ENCODE data around the gene SSBP3.
A peak's percentile ranks its signal among the peaks of the same experiment; 100 is the strongest.
"Not testable (repeated sequence)": the region's sequence is repeated elsewhere in the genome, so short reads cannot be mapped to it uniquely, and the experiment has no call there.

The SSBP3 gene

GRCh38 chr1:54347261-54347954, 58.8 kb downstream of the SSBP3 start:
- FAIRE-seq: no peak

DNA sequence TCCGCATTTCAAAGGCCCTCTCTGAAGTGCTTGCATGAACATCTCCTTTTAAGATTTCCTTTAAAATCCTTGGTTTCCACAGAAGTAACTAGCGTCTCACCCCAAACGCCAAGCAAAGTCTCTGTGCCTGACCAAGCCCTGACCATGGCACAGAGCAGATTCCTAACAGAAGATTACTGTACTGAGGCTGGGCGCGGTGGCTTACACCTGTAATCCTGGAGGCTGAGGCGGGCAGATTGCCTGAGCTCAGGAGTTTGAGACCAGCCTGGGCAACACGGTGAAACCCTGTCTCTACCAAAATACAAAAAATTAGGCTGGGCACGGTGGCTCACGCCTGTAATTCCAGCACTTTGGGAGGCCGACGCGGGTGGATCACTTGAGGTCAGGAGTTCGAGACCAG, 60.6 kb downstream of the SSBP3 start:
- not testable (repeated sequence) for FAIRE-seq

DNA sequence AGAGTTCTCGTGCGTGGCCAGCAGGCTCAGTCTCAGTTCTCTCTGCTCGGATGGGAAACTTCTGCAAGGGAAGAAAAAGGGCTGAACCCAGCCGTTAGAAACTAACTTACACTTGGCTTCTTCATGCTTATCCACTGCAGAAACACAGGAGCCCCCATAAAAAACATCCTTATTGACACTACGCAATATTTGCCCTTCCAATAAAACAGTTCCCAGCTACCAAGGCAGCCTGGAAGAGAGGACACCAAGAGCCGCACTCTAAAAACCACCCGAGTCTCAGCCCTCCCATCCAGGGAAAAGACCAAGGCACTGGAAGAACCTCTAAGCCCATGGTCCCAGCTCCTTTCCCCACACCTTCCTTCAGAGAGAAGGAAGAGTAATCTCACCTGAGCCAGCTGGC, 61.1 kb downstream of the SSBP3 start:
- FAIRE-seq: no peak

GRCh38 chr1:54342742-54343687, 63.2 kb downstream of the SSBP3 start:
- FAIRE-seq: no peak

DNA sequence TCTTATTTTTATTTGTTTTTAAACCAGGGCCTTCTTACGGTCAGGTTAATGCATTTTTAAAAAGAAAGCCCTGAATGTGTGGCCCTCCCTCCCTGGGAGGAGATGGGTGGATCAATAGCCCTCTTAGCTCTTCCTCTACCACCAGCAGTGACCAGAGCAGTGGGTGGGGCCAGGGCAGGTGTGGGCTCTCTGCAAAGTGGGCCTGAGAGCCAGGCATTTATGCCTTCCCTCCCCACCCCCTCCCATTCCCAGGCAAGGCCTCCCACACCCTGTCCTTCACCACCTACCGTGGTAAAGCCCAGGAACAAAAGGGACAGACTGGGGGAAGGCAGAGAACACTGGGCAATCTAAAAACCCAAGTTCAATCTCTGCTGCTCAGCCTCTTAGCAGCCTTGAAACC, 63.9 kb downstream of the SSBP3 start:
- FAIRE-seq: no peak

DNA sequence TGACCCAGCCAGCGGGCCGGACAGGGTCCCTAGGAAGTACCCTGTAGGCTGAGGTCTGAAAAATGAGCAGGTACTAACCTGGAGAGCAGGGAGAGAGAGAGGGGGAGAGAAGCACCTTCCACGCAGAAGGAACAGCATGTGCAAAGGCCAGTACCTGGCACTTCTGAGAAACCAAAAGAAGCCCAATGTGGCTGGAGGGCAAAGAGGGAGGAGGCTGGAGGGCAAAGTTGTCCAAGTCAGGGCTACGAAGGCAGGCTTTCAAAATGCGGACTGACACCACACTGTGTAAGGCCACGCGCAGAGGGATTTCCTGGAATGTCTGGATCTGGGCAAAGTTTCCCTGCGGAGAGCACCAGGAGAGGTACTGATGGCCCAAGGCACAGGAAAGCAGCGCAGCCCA, 64.4 kb downstream of the SSBP3 start:
- no peak for FAIRE-seq

DNA sequence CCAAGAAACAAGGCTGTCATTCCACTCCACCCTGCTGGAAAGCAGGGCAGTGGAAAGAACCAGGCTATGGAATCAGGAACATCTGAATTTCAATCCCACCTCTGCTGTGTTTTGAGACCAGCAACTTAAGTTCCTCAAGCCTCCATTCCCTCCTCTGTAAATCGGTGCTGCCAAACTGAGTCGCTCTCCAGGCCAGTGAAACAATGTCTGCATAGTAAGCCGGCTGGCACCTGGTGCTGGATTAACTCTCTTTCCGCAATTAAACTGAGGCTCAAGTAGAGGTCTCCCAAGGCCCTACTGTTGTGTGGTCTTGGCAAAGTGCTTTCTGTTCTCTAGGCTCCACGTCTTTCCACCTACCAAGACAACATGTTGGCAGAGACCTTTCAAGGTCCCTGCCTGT, 65.3 kb downstream of the SSBP3 start:
- FAIRE-seq: no peak

GRCh38 chr1:54340434-54340833, 65.8 kb downstream of the SSBP3 start:
- no peak for FAIRE-seq

GRCh38 chr1:54339126-54339525, 67.1 kb downstream of the SSBP3 start:
- no peak for FAIRE-seq

DNA sequence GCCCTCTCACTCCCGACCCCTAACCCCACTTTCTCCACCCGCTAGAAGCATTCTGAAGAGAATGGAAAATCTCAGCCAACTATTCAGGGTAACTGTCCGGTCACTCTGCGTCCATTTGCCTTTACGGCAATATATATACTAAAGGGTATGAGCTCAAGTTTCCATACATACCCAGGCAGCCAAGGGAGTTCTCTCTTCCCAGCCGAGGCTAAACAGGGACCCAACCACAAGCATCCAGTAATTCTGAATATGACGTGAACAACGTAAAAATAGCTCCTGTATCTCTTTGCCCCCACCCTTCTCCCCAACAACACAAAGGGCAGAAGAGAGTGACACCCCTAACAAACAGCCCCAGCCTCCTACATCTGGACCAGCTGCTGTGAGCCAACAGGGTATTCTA, 67.7 kb downstream of the SSBP3 start:
- no peak for FAIRE-seq

DNA sequence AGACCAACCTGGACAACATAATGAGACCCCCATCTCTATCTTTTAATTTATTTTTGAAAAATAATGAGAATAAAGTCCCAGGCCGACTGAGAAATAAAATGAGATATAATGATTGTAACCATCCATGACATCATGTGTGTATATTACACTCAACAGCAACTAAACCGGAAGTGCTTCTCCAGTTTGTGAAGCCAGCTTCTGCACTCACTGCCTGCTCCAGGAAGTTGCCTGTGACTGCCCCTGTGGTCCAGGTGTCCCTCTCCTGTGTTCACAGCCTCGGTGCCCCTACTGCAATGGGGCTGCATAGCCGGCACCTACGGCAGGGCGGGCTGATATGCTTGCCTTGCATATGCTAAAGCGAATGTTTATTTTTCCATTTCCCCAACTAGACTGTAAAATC, 68.3 kb downstream of the SSBP3 start:
- no peak for FAIRE-seq

DNA sequence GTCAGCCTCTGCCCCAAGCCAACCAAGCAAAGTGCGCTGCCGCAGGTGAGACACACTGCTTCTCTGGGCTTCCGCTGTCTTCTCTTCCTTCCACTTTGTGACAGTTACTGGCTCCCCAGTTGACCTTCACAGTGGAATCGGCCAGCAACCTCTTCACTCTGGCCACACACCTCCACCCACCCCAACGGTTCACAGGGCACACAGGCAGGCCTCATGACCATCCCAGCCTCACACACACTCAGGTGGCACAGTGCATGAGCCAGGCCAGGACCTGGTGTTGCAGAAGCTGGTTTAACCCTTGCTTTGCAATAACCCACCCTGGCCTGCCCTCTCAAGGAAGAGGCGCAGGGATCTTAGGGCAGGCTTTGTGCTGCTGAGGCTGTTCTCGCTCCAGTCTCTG, 69.2 kb downstream of the SSBP3 start:
- FAIRE-seq: no peak

DNA sequence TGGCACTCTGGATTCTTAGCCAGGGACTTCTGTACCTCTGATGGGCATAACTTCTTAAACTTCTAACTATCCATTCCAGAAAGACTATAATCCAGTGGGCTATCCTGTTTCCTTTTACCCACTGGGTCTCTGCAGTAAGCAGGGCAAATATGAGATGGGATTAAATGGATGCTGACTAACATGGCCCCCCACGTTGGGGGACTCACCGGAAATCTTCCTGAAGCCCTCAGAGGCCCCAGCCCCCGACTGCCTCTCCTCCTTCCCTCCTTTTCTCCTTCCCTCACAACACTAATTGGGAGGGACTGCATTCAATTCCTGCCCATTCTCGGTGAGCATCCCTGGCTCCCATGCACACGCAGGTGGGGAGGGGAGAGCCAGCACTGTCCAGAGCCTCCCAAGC, 70.1 kb downstream of the SSBP3 start:
- FAIRE-seq: no peak

GRCh38 chr1:54335755-54336108, 70.5 kb downstream of the SSBP3 start:
- no peak for FAIRE-seq

- peak; percentile 79 for FAIRE-seq
These were observed 71.0 kb downstream of the SSBP3 start for GRCh38 chr1:54335011-54335754.

DNA sequence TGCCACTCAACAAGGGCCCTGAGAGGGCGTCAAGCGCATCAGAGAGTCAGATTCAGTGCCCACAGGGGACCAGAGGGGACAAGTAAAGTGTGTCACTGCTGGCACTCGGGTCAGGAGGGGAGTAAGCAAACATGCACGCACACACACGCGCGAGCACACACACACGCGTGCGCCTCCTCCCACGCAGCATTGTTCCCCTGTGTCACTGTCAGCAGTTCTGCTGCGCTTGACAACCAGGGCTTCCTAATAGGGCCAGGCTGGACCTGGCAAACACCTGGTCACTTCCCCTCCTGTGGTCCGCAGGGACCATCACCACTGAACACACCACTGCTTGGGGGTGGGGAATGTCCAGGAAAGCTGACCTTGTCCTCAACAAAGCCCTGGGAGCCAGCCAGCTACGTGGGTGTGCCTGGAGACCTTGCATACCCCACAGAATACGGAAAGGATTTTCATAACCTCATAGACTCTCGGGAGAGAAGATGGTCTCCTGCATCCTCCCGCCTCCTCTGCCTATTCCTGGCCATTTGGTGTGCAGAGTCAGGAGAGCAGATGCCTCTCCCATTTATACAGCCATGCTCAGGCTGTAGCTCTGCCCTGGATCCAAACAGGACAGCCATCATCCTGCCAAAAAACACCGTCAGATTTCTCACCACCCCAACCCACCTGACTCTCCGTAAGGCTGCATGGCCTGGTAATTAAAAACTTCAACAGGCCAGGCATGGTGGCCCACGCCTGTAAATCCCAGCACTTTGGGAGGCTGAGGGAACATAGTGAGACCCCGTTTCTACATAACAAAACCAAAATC, 73.2 kb downstream of the SSBP3 start:
- no peak for FAIRE-seq

GRCh38 chr1:54331843-54332463, 74.2 kb downstream of the SSBP3 start:
- no peak for FAIRE-seq

DNA sequence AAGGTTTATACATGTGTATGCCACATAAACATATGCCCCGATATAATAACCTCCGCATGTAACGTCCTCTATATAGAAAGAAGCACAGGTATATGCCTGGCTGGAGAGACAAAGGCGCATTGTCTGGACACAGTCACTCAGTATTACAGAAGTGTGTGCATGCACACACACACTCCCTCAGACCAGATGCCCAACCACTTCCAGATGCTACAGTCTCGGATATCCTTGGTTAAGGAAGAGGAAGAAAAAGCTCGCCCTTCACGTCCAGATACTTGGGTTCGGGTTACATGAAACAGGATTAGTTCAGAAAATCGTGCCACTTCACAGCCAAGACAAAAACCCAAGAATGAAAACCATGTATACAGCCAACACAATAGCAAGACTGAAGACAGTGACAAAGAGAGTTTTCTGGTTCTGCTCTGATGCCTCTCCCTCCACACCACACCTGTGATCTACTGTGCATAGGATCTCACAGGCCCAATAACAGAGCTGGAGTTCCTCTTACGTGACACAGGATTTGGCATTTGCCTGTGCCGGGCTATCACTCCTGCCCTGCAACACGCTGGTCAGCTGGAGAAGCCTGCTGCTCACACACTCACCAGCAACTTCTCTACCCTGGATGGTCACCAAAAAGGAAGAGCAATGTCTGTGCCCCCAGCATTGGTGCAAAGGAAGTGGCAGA, 75.0 kb downstream of the SSBP3 start:
- peak; percentile 18 for FAIRE-seq

GRCh38 chr1:54329312-54330003, 76.7 kb downstream of the SSBP3 start:
- FAIRE-seq: no peak

GRCh38 chr1:54328066-54328636, 78.0 kb downstream of the SSBP3 start:
- no peak for FAIRE-seq

All from endometrium (tissue), 2 donors.